ENCODE results near the gene ELAVL4.

Gene ELAVL4

GRCh38 chr1:50097791-50098190 is 10.9 kb upstream of the ELAVL4 start:
- Histone ChIP-seq H3K36me3 (ENCODE audit: control insufficient read depth, insufficient read depth, low read length) (no peaks in the 10 kb centered on the region), H3K4me1 (ENCODE audit: control insufficient read depth, insufficient read depth, low read length) (no peaks in the 10 kb centered on the region), H3K4me3 (ENCODE audit: insufficient read depth, low read depth, low read length) (no peak overlapping the region)

GRCh38 chr1:50098591-50099021 is 10.1 kb upstream of the ELAVL4 start:
- no peak overlapping the region for H3K27ac ChIP-seq (ENCODE audit: insufficient read depth, low read depth, low read length, poor library complexity, severe bottlenecking)
- no peaks in the 10 kb centered on the region for H3K9me3 ChIP-seq (ENCODE audit: control insufficient read depth, low read length)
- WGBS, 2 experiments = 72 to 81% methylated on average over 2 of the region's 2 CpGs
- no peaks in the 10 kb centered on the region for H3K36me3 ChIP-seq (ENCODE audit: control insufficient read depth, insufficient read depth, low read length)
- no peaks in the 10 kb centered on the region for H3K4me1 ChIP-seq (ENCODE audit: control insufficient read depth, insufficient read depth, low read length)
- no peak overlapping the region for H3K4me3 ChIP-seq (ENCODE audit: insufficient read depth, low read depth, low read length)
- H3K27me3 ChIP-seq (ENCODE audit: control insufficient read depth, insufficient read depth, low read length, poor library complexity, severe bottlenecking) = no peaks in the 10 kb centered on the region

More at GRCh38 chr1:50097791-50098190, 10.9 kb upstream of the ELAVL4 start:
- no peaks in the 10 kb centered on the region for H3K27me3 ChIP-seq (ENCODE audit: control insufficient read depth, insufficient read depth, low read length, poor library complexity, severe bottlenecking)
- no peak overlapping the region for H3K27ac ChIP-seq (ENCODE audit: insufficient read depth, low read depth, low read length, poor library complexity, severe bottlenecking)
- H3K9me3 ChIP-seq (ENCODE audit: control insufficient read depth, low read length) = no peaks in the 10 kb centered on the region

- WGBS, 2 experiments = 57 to 75% methylated on average over 1 of the region's 1 CpG
- Histone ChIP-seq H3K27me3 (ENCODE audit: control insufficient read depth, insufficient read depth, low read length, poor library complexity, severe bottlenecking) (no peaks in the 10 kb centered on the region), H3K4me1 (ENCODE audit: control insufficient read depth, insufficient read depth, low read length) (no peaks in the 10 kb centered on the region), H3K27ac (ENCODE audit: insufficient read depth, low read depth, low read length, poor library complexity, severe bottlenecking) (no peak overlapping the region), H3K36me3 (ENCODE audit: control insufficient read depth, insufficient read depth, low read length) (no peaks in the 10 kb centered on the region), H3K4me3 (ENCODE audit: insufficient read depth, low read depth, low read length) (no peak overlapping the region), H3K9me3 (ENCODE audit: control insufficient read depth, low read length) (no peaks in the 10 kb centered on the region)
Observed at GRCh38 chr1:50099654-50100053, 9.1 kb upstream of the ELAVL4 start.

- Histone ChIP-seq H3K4me1 (ENCODE audit: control insufficient read depth, insufficient read depth, low read length) (no peaks in the 10 kb centered on the region), H3K27me3 (ENCODE audit: control insufficient read depth, insufficient read depth, low read length, poor library complexity, severe bottlenecking) (no peaks in the 10 kb centered on the region), H3K9me3 (ENCODE audit: control insufficient read depth, low read length) (no peaks in the 10 kb centered on the region), H3K27ac (ENCODE audit: insufficient read depth, low read depth, low read length, poor library complexity, severe bottlenecking) (no peak overlapping the region), H3K4me3 (ENCODE audit: insufficient read depth, low read depth, low read length) (no peak overlapping the region), H3K36me3 (ENCODE audit: control insufficient read depth, insufficient read depth, low read length) (no peaks in the 10 kb centered on the region)
- 73 to 75% methylated on average over 7 of the region's 7 CpGs for WGBS, 2 experiments
Observed at GRCh38 chr1:50103615-50104081, 5.1 kb upstream of the ELAVL4 start.

GRCh38 chr1:50105433-50105832 is 3.3 kb upstream of the ELAVL4 start:
- peaks cover 4% of the 10 kb centered on the region for H3K4me1 ChIP-seq (ENCODE audit: control insufficient read depth, insufficient read depth, low read length)
- H3K27me3 ChIP-seq (ENCODE audit: control insufficient read depth, insufficient read depth, low read length, poor library complexity, severe bottlenecking) = no peaks in the 10 kb centered on the region
- no peak overlapping the region for H3K4me3 ChIP-seq (ENCODE audit: insufficient read depth, low read depth, low read length)
- no peaks in the 10 kb centered on the region for H3K36me3 ChIP-seq (ENCODE audit: control insufficient read depth, insufficient read depth, low read length)
- H3K27ac ChIP-seq (ENCODE audit: insufficient read depth, low read depth, low read length, poor library complexity, severe bottlenecking) = no peak overlapping the region
- no peaks in the 10 kb centered on the region for H3K9me3 ChIP-seq (ENCODE audit: control insufficient read depth, low read length)
- WGBS, 2 experiments = 88% methylated on average over 3 of the region's 3 CpGs

- H3K4me1 ChIP-seq (ENCODE audit: control insufficient read depth, insufficient read depth, low read length) = peaks cover 7% of the 10 kb centered on the region
- no peak overlapping the region for H3K4me3 ChIP-seq (ENCODE audit: insufficient read depth, low read depth, low read length)
- WGBS, 2 experiments = 87 to 88% methylated on average over 12 of the region's 12 CpGs
- no peaks in the 10 kb centered on the region for H3K36me3 ChIP-seq (ENCODE audit: control insufficient read depth, insufficient read depth, low read length)
- no peaks in the 10 kb centered on the region for H3K27me3 ChIP-seq (ENCODE audit: control insufficient read depth, insufficient read depth, low read length, poor library complexity, severe bottlenecking)
- no peak overlapping the region for H3K27ac ChIP-seq (ENCODE audit: insufficient read depth, low read depth, low read length, poor library complexity, severe bottlenecking)
- no peaks in the 10 kb centered on the region for H3K9me3 ChIP-seq (ENCODE audit: control insufficient read depth, low read length)
Observed at GRCh38 chr1:50106095-50106761, 2.5 kb upstream of the ELAVL4 start.

- peaks cover 7% of the 10 kb centered on the region for H3K4me1 ChIP-seq (ENCODE audit: control insufficient read depth, insufficient read depth, low read length)
- no peaks in the 10 kb centered on the region for H3K36me3 ChIP-seq (ENCODE audit: control insufficient read depth, insufficient read depth, low read length)
- no peaks in the 10 kb centered on the region for H3K27me3 ChIP-seq (ENCODE audit: control insufficient read depth, insufficient read depth, low read length, poor library complexity, severe bottlenecking)
- no peak overlapping the region for H3K27ac ChIP-seq (ENCODE audit: insufficient read depth, low read depth, low read length, poor library complexity, severe bottlenecking)
- WGBS, 2 experiments = 93% methylated on average over 4 of the region's 4 CpGs
- H3K4me3 ChIP-seq (ENCODE audit: insufficient read depth, low read depth, low read length) = no peak overlapping the region
- no peaks in the 10 kb centered on the region for H3K9me3 ChIP-seq (ENCODE audit: control insufficient read depth, low read length)
Observed at GRCh38 chr1:50109116-50109515, 396 bp downstream of the ELAVL4 start.

GRCh38 chr1:50109647-50110075 is 941 bp downstream of the ELAVL4 start:
- H3K27ac ChIP-seq (ENCODE audit: insufficient read depth, low read depth, low read length, poor library complexity, severe bottlenecking) = no peak overlapping the region
- peaks cover 7% of the 10 kb centered on the region for H3K4me1 ChIP-seq (ENCODE audit: control insufficient read depth, insufficient read depth, low read length)
- H3K9me3 ChIP-seq (ENCODE audit: control insufficient read depth, low read length) = no peaks in the 10 kb centered on the region
- no peaks in the 10 kb centered on the region for H3K27me3 ChIP-seq (ENCODE audit: control insufficient read depth, insufficient read depth, low read length, poor library complexity, severe bottlenecking)
- no peaks in the 10 kb centered on the region for H3K36me3 ChIP-seq (ENCODE audit: control insufficient read depth, insufficient read depth, low read length)
- H3K4me3 ChIP-seq (ENCODE audit: insufficient read depth, low read depth, low read length) = no peak overlapping the region
- 81 to 83% methylated on average over 8 of the region's 8 CpGs for WGBS, 2 experiments

- no peak overlapping the region for H3K4me3 ChIP-seq (ENCODE audit: insufficient read depth, low read depth, low read length)
- H3K4me1 ChIP-seq (ENCODE audit: control insufficient read depth, insufficient read depth, low read length) = peaks cover 7% of the 10 kb centered on the region
- no peaks in the 10 kb centered on the region for H3K36me3 ChIP-seq (ENCODE audit: control insufficient read depth, insufficient read depth, low read length)
- 87% methylated on average over 9 of the region's 9 CpGs for WGBS, 2 experiments
- H3K9me3 ChIP-seq (ENCODE audit: control insufficient read depth, low read length) = no peaks in the 10 kb centered on the region
- H3K27me3 ChIP-seq (ENCODE audit: control insufficient read depth, insufficient read depth, low read length, poor library complexity, severe bottlenecking) = no peaks in the 10 kb centered on the region
- peak overlapping the region; percentile 62 for H3K27ac ChIP-seq (ENCODE audit: insufficient read depth, low read depth, low read length, poor library complexity, severe bottlenecking)
Observed at GRCh38 chr1:50110151-50110550, 1.4 kb downstream of the ELAVL4 start.

GRCh38 chr1:50110656-50111055 is 1.9 kb downstream of the ELAVL4 start:
- 33 to 35% methylated on average over 5 to 6 of the region's 7 CpGs for WGBS, 2 experiments
- no peaks in the 10 kb centered on the region for H3K9me3 ChIP-seq (ENCODE audit: control insufficient read depth, low read length)

More at GRCh38 chr1:50110656-50111055, 1.9 kb downstream of the ELAVL4 start:
- H3K4me1 ChIP-seq (ENCODE audit: control insufficient read depth, insufficient read depth, low read length) = peaks cover 7% of the 10 kb centered on the region
- H3K36me3 ChIP-seq (ENCODE audit: control insufficient read depth, insufficient read depth, low read length) = no peaks in the 10 kb centered on the region
- no peak overlapping the region for H3K4me3 ChIP-seq (ENCODE audit: insufficient read depth, low read depth, low read length)
- peak overlapping the region; percentile 62 for H3K27ac ChIP-seq (ENCODE audit: insufficient read depth, low read depth, low read length, poor library complexity, severe bottlenecking)
- no peaks in the 10 kb centered on the region for H3K27me3 ChIP-seq (ENCODE audit: control insufficient read depth, insufficient read depth, low read length, poor library complexity, severe bottlenecking)

Data from ectodermal cell (in vitro differentiated cells).